ENCODE data around the gene MN1.

Gene MN1

GRCh38 chr22:27800250-27801201 is 1.0 kb downstream of the MN1 start:
- no peak for TF ChIP-seq CTCF (conservative IDR thresholded peaks at IDR 0.05; ENCODE audit: low read depth)
- H3K27ac ChIP-seq, result peak overlapping the region; percentile 92
- peak; percentile 50 for DNase-seq (ENCODE audit: low spot score)
- CTCF ChIA-PET, result interaction anchor here (1.1 kb wide), 1 partner anchor 209 kb away, joined by 3 read pairs; no protein-coding TSS in a partner anchor
- POLR2A ChIA-PET (ENCODE audit: low non-redundant PET), result interaction anchor here (0.7 kb wide), 1 partner anchor 944 kb away, joined by 13 read pairs; no protein-coding TSS in a partner anchor

GRCh38 chr22:27799827-27800249 is 1.7 kb downstream of the MN1 start:
- TF ChIP-seq CTCF (conservative IDR thresholded peaks at IDR 0.05; ENCODE audit: low read depth), result no peak
- ChIA-PET POLR2A (ENCODE audit: low non-redundant PET) (no interaction called here), CTCF (no interaction called here)
- peak; percentile 13 for DNase-seq (ENCODE audit: low spot score)
- peak overlapping the region; percentile 92 for H3K27ac ChIP-seq

GRCh38 chr22:27799015-27799826 is 2.3 kb downstream of the MN1 start:
- no peak for DNase-seq (ENCODE audit: low spot score)
- POLR2A ChIA-PET (ENCODE audit: low non-redundant PET), result no interaction called here
- TF ChIP-seq CTCF (conservative IDR thresholded peaks at IDR 0.05; ENCODE audit: low read depth), result no peak
- CTCF ChIA-PET, result no interaction called here
- H3K27ac ChIP-seq, result peak overlapping the region; percentile 92

- H3K27ac ChIP-seq, result peak overlapping the region; percentile 92
- ChIA-PET CTCF (no interaction called here), POLR2A (ENCODE audit: low non-redundant PET) (no interaction called here)
- no peak for DNase-seq (ENCODE audit: low spot score)
- TF ChIP-seq CTCF (conservative IDR thresholded peaks at IDR 0.05; ENCODE audit: low read depth), result no peak
Measured at GRCh38 chr22:27798511-27799014, 3.0 kb downstream of the MN1 start.

- ChIA-PET CTCF (no interaction called here), POLR2A (ENCODE audit: low non-redundant PET) (no interaction called here)
- DNase-seq (ENCODE audit: low spot score), result no peak
- no peak for TF ChIP-seq CTCF (conservative IDR thresholded peaks at IDR 0.05; ENCODE audit: low read depth)
- H3K27ac ChIP-seq, result peak overlapping the region; percentile 92
Measured at GRCh38 chr22:27797520-27798391, 3.8 kb downstream of the MN1 start.

Measured in RWPE1 (cell line).